Smooth muscle cell (in vitro differentiated cells): Measurements from ENCODE around the gene SNPH. TPM values are rescaled to one million over a fixed set of nuclear protein-coding genes. Genes with fewer than 3 reads are reported as not detected.
"Not testable (repeated sequence)": the region's sequence is repeated elsewhere in the genome, so short reads cannot be mapped to it uniquely, and the experiment has no call there.

ENCODE experiments used
- DNase-seq: peaks from one replicate; lab custom pipeline; 2025; ENCODE audit not compliant: unreplicated experiment; lab: John Stamatoyannopoulos, UW
- H2AFZ ChIP-seq: fragments of 200-600 bp; sonication (generic); 2 replicates; pipeline ENCODE4 v1.6.0; 2016; ENCODE audit warnings: antibody characterized with exemption, low read depth, mild to moderate bottlenecking
- H3F3A ChIP-seq: fragments of 200-600 bp; sonication (generic); 2 replicates; pipeline ENCODE4 v1.6.0; 2017; ENCODE audit warnings: antibody characterized with exemption, low read depth
- H3K27ac ChIP-seq: fragments of 200-600 bp; sonication (generic); 2 replicates; pipeline ENCODE4 v1.5.1; 2016; ENCODE audit warnings: low read depth, mild to moderate bottlenecking
- H3K27me3 ChIP-seq: fragments of 200-600 bp; sonication (generic); 2 replicates; pipeline ENCODE4 v1.6.1; 2016; ENCODE audit warnings: low read depth, mild to moderate bottlenecking
- H3K36me3 ChIP-seq: fragments of 200-600 bp; sonication (generic); 2 replicates; pipeline ENCODE4 v1.5.1; 2016; ENCODE audit warnings: low read depth
- H3K4me1 ChIP-seq: fragments of 200-600 bp; sonication (generic); 2 replicates; pipeline ENCODE4 v1.5.1; 2016; ENCODE audit warnings: low read depth
- H3K4me2 ChIP-seq: fragments of 200-600 bp; sonication (generic); 2 replicates; pipeline ENCODE4 v1.6.0; 2016; ENCODE audit warnings: mild to moderate bottlenecking
- H3K4me3 ChIP-seq: fragments of 200-600 bp; sonication (generic); 2 replicates; pipeline ENCODE4 v1.5.1; 2016; ENCODE audit warnings: mild to moderate bottlenecking
- H3K79me2 ChIP-seq: fragments of 200-600 bp; sonication (generic); 2 replicates; pipeline ENCODE4 v1.6.0; 2016; ENCODE audit warnings: low read depth, mild to moderate bottlenecking
- H3K9ac ChIP-seq: fragments of 200-600 bp; sonication (generic); 2 replicates; pipeline ENCODE4 v1.6.0; 2016; ENCODE audit warnings: low read depth
- H3K9me3 ChIP-seq: fragments of 200-600 bp; sonication (generic); replicated peaks from 2 replicates; pipeline ENCODE4 v1.5.1; 2016; ENCODE audit warnings: low read depth
- H4K20me1 ChIP-seq: fragments of 200-600 bp; sonication (generic); 2 replicates; pipeline ENCODE4 v1.6.0; 2016; ENCODE audit warnings: low read depth
- CTCF ChIP-seq: fragments of 200-600 bp; sonication (generic); IDR thresholded peaks from 2 replicates; pipeline ENCODE4 v1.5.1; 2017; ENCODE audit warnings: borderline replicate concordance, mild to moderate bottlenecking, antibody characterized with exemption; ENCODE audit not compliant: insufficient read depth, poor library complexity, severe bottlenecking
- whole genome bisulfite sequencing: methylation state at CpG from one replicate; pipeline ENCODE4 v1.1.7; 2016; ENCODE audit warnings: low lambda C conversion rate; 5-methylcytosine and 5-hydroxymethylcytosine counted together
- polyA plus RNA-seq: library from polyadenylated mRNA; unstranded; fragments of >200 nt; fragmentation: Nextera tagmentation; extraction: Ambion mirVana; gene quantifications from 2 replicates; pipeline ENCODE4 v1.2.1, GENCODE V29; 2016
- total RNA-seq: library from RNA; depleted of rRNA; stranded (reverse); fragments of >200 nt; gene quantifications from 2 replicates; pipeline ENCODE4 v1.2.3, GENCODE V29; 2014

Gene SNPH
- total and polyA plus RNA-seq, 2 experiments from 2014 or later: 3.0 to 3.1 TPM

GRCh38 chr20:1341561-1342265, 75.6 kb downstream of the SNPH start:
- WGBS: 95% methylated on average over 5 of the region's 5 CpGs
- Histone ChIP-seq H3K4me3 (no peak overlapping the region), H3K9ac (peak overlapping the region; percentile 10), H3K9me3 (no peaks in the 10 kb centered on the region), H3K27ac (peak overlapping the region; percentile 13), H3K36me3 (no peaks in the 10 kb centered on the region), H3K4me1 (no peaks in the 10 kb centered on the region), H3F3A (peaks cover 4% of the 10 kb centered on the region), H3K79me2 (no peaks in the 10 kb centered on the region), H2AFZ (no peak overlapping the region), H3K4me2 (no peak overlapping the region), H4K20me1 (peaks cover 25% of the 10 kb centered on the region), H3K27me3 (no peaks in the 10 kb centered on the region)
- no peak for TF ChIP-seq CTCF
- no peak for DNase-seq

GRCh38 chr20:1343446-1344124, 77.5 kb downstream of the SNPH start:
- not testable (repeated sequence) for H3K4me1 ChIP-seq, H3K36me3 ChIP-seq, H3K27ac ChIP-seq, H3K79me2 ChIP-seq, H3K4me2 ChIP-seq, H3K4me3 ChIP-seq, H3K27me3 ChIP-seq, DNase-seq, H3K9ac ChIP-seq, H3F3A ChIP-seq, H3K9me3 ChIP-seq, H2AFZ ChIP-seq
- 92% methylated on average over 8 of the region's 8 CpGs for WGBS
- peaks cover 25% of the 10 kb centered on the region for H4K20me1 ChIP-seq

GRCh38 chr20:1345030-1345755, 79.1 kb downstream of the SNPH start:
- H3K4me2 ChIP-seq: no peak overlapping the region
- DNase-seq: no peak
- no peak for TF ChIP-seq CTCF
- H3K36me3 ChIP-seq: no peaks in the 10 kb centered on the region
- H3K27ac ChIP-seq: no peak overlapping the region
- no peak overlapping the region for H3K4me3 ChIP-seq
- no peaks in the 10 kb centered on the region for H3K79me2 ChIP-seq
- H3K4me1 ChIP-seq: no peaks in the 10 kb centered on the region
- H3K9me3 ChIP-seq: no peaks in the 10 kb centered on the region
- no peaks in the 10 kb centered on the region for H3K27me3 ChIP-seq
- WGBS: 94% methylated on average over 4 of the region's 4 CpGs
- no peak overlapping the region for H3K9ac ChIP-seq
- no peak overlapping the region for H2AFZ ChIP-seq
- peaks cover 19% of the 10 kb centered on the region for H4K20me1 ChIP-seq
- H3F3A ChIP-seq: peaks cover 4% of the 10 kb centered on the region

GRCh38 chr20:1345756-1346093, 79.6 kb downstream of the SNPH start:
- Histone ChIP-seq H3K36me3 (no peaks in the 10 kb centered on the region), H3F3A (peaks cover 4% of the 10 kb centered on the region), H4K20me1 (peaks cover 19% of the 10 kb centered on the region), H3K79me2 (no peaks in the 10 kb centered on the region), H3K4me1 (no peaks in the 10 kb centered on the region), H3K9me3 (no peaks in the 10 kb centered on the region), H2AFZ (no peak overlapping the region), H3K27ac (no peak overlapping the region), H3K27me3 (no peaks in the 10 kb centered on the region), H3K4me3 (no peak overlapping the region), H3K9ac (no peak overlapping the region), H3K4me2 (no peak overlapping the region)
- WGBS: 92% methylated on average over 1 of the region's 1 CpG
- DNase-seq: no peak
- no peak for TF ChIP-seq CTCF
